ENCODE results near the gene ARSI. TPM values are rescaled to one million over a fixed set of nuclear protein-coding genes. Genes with fewer than 3 reads are reported as not detected.

ARSI gene
- polyA plus RNA-seq, 2 of the 4 experiments (the other 2 are of a cell fraction), result 2.9 to 22.0 TPM

DNA sequence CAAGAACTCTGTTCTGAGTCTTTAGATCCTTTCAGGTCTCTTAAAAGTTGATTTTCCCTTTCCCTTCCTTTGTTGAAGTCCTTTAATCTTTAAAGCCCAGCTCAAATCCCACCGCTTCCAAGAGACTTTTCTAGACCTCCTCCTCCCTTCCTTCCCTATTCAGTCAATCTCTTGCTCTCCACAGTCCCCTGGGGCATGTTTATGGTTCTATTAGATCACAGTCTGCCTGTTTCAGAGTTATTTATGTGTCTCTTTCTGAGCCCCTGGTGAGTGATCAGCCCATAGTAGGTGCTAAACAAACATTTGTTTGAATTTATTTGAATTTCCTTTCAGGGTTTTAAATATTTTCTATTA, 7.2 kb upstream of the ARSI start:
- POLR2A ChIA-PET, result no interaction called here
- H3K4me1 ChIP-seq, result peaks cover 18% of the 10 kb centered on the region
- H3K4me3 ChIP-seq, result no peak overlapping the region
- TF ChIP-seq KDM5A (IDR thresholded peaks at IDR 0.05) (no peak), JUN (IDR thresholded peaks at IDR 0.05) (no peak), MAFK (IDR thresholded peaks at IDR 0.05; ENCODE audit: partially characterized antibody) (no peak), ZC3H11A (IDR thresholded peaks at IDR 0.05) (no peak), MAZ (IDR thresholded peaks at IDR 0.05; ENCODE audit: borderline replicate concordance, low read depth, low read length) (no peak), JUNB (IDR thresholded peaks at IDR 0.05) (no peak), RCOR1 (IDR thresholded peaks at IDR 0.05; ENCODE audit: low read depth, low read length) (no peak), PHF8 (IDR thresholded peaks at IDR 0.05; ENCODE audit: borderline replicate concordance, low read depth) (no peak)
- TF ChIP-seq, protein P1, sequence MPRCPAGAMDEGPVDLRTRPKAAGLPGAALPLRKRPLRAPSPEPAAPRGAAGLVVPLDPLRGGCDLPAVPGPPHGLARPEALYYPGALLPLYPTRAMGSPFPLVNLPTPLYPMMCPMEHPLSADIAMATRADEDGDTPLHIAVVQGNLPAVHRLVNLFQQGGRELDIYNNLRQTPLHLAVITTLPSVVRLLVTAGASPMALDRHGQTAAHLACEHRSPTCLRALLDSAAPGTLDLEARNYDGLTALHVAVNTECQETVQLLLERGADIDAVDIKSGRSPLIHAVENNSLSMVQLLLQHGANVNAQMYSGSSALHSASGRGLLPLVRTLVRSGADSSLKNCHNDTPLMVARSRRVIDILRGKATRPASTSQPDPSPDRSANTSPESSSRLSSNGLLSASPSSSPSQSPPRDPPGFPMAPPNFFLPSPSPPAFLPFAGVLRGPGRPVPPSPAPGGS (IDR thresholded peaks at IDR 0.05), result no peak
- 87% methylated on average over 1 of the region's 1 CpG for WGBS (ENCODE audit: missing lambda C conversion rate)
- H3K27ac ChIP-seq, result peak overlapping the region; percentile 7 to 46; a peak in 3 of 6 replicates
- CTCF ChIA-PET, result interaction anchor here (0.9 to 3.2 kb wide), 5 partner anchors 7 to 22 kb away, joined by 3 to 17 read pairs (median 5); partner anchors contain the start of gene ARSI
- FAIRE-seq, result no peak
- ATAC-seq, result no peak; a peak in 1 of 6 replicates
- no peak for DNase-seq (ENCODE audit: low read depth in 1 of 2, low spot score in 1 of 2)
- no peak overlapping the region for H3K4me2 ChIP-seq
- no peaks in the 10 kb centered on the region for H3K9me3 ChIP-seq

DNA sequence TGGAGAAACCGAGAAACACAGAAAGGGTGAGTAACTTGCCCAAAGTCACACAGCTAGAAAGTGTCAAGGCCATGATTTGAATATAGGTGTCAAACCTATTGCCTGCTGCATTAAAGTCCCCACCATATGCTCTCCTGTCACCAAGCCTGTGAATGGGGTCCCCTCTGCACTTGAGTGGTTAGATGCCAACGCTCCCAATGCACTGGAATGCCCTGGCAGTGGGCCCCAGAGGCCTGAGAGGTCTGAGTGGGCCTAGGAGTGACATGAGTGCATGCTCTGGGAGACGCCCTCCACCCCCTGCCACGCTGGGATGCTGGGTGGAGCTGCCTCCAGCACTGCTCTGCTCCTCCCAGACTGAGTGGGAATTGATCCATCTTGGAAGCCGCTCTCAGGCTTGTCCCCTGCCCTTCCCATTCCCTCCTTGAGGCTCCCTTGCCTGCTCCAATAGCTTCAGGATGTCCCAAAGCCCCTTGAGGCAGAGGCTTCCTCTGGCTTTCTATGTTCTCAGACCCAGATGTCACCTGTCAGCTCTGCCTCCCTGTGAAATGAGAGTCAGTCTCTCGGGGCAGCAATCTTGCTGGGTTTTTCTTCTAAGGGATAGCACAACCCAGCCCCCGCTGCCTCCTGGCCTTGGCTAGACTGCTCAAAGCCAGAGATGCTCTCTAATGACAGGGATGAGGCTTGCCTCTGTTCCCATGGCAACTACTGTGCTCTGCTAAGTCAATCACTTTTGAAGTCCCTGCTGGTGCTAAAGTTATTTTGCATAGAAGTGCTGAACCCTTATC, 6.6 kb upstream of the ARSI start:
- H3K9me3 ChIP-seq, result no peaks in the 10 kb centered on the region
- H3K4me1 ChIP-seq, result peaks cover 21% of the 10 kb centered on the region
- WGBS (ENCODE audit: missing lambda C conversion rate), result 79% methylated on average over 7 of the region's 7 CpGs
- H3K27ac ChIP-seq, result peak overlapping the region; percentile 7 to 46; a peak in 3 of 6 replicates
- POLR2A ChIA-PET, result interaction anchor here (0.6 kb wide), 1 partner anchor 39 kb away, joined by 4 read pairs; no protein-coding TSS in a partner anchor
- H3K4me2 ChIP-seq, result no peak overlapping the region
- TF ChIP-seq MAFK (IDR thresholded peaks at IDR 0.05; ENCODE audit: partially characterized antibody) (no peak), POLR2A (IDR thresholded peaks at IDR 0.05; ENCODE audit: low read length) (no peak), ZC3H11A (IDR thresholded peaks at IDR 0.05) (no peak), HOXA7 (CRISPR knock-in tag; IDR thresholded peaks at IDR 0.05) (no peak), NFE2L2 (conservative IDR thresholded peaks at IDR 0.05; ENCODE audit: low read length) (no peak), CHD2 (IDR thresholded peaks at IDR 0.05; ENCODE audit: low read length, partially characterized antibody) (no peak), HOXB5 (CRISPR knock-in tag; IDR thresholded peaks at IDR 0.05) (no peak), POLR2AphosphoS2 (conservative IDR thresholded peaks at IDR 0.05; ENCODE audit: low read length) (no peak)
- TF ChIP-seq, protein P2, sequence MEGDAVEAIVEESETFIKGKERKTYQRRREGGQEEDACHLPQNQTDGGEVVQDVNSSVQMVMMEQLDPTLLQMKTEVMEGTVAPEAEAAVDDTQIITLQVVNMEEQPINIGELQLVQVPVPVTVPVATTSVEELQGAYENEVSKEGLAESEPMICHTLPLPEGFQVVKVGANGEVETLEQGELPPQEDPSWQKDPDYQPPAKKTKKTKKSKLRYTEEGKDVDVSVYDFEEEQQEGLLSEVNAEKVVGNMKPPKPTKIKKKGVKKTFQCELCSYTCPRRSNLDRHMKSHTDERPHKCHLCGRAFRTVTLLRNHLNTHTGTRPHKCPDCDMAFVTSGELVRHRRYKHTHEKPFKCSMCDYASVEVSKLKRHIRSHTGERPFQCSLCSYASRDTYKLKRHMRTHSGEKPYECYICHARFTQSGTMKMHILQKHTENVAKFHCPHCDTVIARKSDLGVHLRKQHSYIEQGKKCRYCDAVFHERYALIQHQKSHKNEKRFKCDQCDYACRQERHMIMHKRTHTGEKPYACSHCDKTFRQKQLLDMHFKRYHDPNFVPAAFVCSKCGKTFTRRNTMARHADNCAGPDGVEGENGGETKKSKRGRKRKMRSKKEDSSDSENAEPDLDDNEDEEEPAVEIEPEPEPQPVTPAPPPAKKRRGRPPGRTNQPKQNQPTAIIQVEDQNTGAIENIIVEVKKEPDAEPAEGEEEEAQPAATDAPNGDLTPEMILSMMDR (IDR thresholded peaks at IDR 0.05), result no peak
- TF ChIP-seq, protein P3, sequence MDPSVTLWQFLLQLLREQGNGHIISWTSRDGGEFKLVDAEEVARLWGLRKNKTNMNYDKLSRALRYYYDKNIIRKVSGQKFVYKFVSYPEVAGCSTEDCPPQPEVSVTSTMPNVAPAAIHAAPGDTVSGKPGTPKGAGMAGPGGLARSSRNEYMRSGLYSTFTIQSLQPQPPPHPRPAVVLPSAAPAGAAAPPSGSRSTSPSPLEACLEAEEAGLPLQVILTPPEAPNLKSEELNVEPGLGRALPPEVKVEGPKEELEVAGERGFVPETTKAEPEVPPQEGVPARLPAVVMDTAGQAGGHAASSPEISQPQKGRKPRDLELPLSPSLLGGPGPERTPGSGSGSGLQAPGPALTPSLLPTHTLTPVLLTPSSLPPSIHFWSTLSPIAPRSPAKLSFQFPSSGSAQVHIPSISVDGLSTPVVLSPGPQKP (IDR thresholded peaks at IDR 0.05; ENCODE audit: low read depth, low read length), result no peak
- TF ChIP-seq, protein P4, sequence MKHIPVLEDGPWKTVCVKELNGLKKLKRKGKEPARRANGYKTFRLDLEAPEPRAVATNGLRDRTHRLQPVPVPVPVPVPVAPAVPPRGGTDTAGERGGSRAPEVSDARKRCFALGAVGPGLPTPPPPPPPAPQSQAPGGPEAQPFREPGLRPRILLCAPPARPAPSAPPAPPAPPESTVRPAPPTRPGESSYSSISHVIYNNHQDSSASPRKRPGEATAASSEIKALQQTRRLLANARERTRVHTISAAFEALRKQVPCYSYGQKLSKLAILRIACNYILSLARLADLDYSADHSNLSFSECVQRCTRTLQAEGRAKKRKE (CRISPR knock-in tag; IDR thresholded peaks at IDR 0.05; ENCODE audit: low read depth), result no peak
- FAIRE-seq, result no peak
- DNase-seq (ENCODE audit: low read depth in 1 of 2, low spot score in 1 of 2), result no peak
- H3K4me3 ChIP-seq, result no peak overlapping the region
- peak in 1 of 2 experiments; percentile 49; a peak in 3 of 6 replicates for ATAC-seq
- CTCF ChIA-PET, result interaction anchor here (0.9 to 3.2 kb wide), 5 partner anchors 10 to 42 kb away, joined by 3 to 17 read pairs (median 5); no protein-coding TSS in a partner anchor
